PFSK-1 (cell line): ENCODE measurements around the gene LRRC47.

Source experiments
- FOXP2 ChIP-seq: optimal IDR thresholded peaks from 2 replicates; pipeline ENCODE3; 2011; ENCODE audit warnings: borderline replicate concordance, control low read depth, inconsistent platforms; ENCODE audit not compliant: insufficient read depth; ENCODE audit errors: extremely low read length, extremely low read depth
- POLR2AphosphoS5 ChIP-seq: IDR thresholded peaks from 2 replicates; pipeline ENCODE4 v1.6.1; 2012; ENCODE audit warnings: low read depth, mild to moderate bottlenecking, control low read depth, low read length, moderate library complexity
- SIN3A ChIP-seq: IDR thresholded peaks from 2 replicates; pipeline ENCODE4 v1.6.1; 2012; ENCODE audit warnings: mild to moderate bottlenecking, low read length, moderate library complexity, borderline replicate concordance; ENCODE audit not compliant: insufficient read depth
- TAF1 ChIP-seq: IDR thresholded peaks from 2 replicates; pipeline ENCODE4 v1.6.1; 2012; ENCODE audit warnings: low read length, control low read depth, borderline replicate concordance; ENCODE audit not compliant: insufficient read depth
- TF ChIP-seq, protein P1 (sequence below), 2 experiments: IDR thresholded peaks; 2 replicates each; pipeline versions ENCODE4 v1.6.1 to v1.8.0; 2011 to 2012; ENCODE audit warnings: low read depth in 2 of 2, low read length in 2 of 2, control low read depth in 1 of 2, inconsistent platforms in 1 of 2, mild to moderate bottlenecking in 1 of 2, moderate library complexity in 1 of 2; ENCODE audit not compliant: insufficient read depth in 1 of 2

Gene LRRC47

DNA sequence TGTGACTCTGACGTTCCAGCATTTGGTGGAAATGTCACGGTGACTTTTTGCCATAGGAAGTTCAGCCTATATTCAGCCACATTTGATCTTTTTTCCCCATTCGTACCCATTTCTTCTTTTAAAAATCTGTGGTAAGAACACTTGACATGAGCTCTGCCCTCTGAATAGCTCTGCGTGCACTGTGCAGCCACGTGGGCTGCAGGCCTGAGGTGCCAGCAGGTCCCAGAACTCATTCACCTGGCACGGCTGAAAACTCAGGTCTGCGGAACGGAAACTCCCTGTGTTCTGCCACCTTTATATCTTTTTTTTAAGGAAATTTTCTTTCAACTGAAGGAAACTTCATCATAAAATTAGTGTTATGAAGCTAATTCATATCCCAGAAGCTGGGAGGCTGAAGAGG is 32.1 kb upstream of the LRRC47 start:
- TF ChIP-seq SIN3A (no peak), FOXP2 (no peak), POLR2AphosphoS5 (no peak), TAF1 (no peak)
- TF ChIP-seq, protein P1, sequence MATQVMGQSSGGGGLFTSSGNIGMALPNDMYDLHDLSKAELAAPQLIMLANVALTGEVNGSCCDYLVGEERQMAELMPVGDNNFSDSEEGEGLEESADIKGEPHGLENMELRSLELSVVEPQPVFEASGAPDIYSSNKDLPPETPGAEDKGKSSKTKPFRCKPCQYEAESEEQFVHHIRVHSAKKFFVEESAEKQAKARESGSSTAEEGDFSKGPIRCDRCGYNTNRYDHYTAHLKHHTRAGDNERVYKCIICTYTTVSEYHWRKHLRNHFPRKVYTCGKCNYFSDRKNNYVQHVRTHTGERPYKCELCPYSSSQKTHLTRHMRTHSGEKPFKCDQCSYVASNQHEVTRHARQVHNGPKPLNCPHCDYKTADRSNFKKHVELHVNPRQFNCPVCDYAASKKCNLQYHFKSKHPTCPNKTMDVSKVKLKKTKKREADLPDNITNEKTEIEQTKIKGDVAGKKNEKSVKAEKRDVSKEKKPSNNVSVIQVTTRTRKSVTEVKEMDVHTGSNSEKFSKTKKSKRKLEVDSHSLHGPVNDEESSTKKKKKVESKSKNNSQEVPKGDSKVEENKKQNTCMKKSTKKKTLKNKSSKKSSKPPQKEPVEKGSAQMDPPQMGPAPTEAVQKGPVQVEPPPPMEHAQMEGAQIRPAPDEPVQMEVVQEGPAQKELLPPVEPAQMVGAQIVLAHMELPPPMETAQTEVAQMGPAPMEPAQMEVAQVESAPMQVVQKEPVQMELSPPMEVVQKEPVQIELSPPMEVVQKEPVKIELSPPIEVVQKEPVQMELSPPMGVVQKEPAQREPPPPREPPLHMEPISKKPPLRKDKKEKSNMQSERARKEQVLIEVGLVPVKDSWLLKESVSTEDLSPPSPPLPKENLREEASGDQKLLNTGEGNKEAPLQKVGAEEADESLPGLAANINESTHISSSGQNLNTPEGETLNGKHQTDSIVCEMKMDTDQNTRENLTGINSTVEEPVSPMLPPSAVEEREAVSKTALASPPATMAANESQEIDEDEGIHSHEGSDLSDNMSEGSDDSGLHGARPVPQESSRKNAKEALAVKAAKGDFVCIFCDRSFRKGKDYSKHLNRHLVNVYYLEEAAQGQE (IDR thresholded peaks at IDR 0.05; ENCODE audit: insufficient read depth in 1 of 2, low read depth in 2 of 2, low read length in 2 of 2): no peak

DNA sequence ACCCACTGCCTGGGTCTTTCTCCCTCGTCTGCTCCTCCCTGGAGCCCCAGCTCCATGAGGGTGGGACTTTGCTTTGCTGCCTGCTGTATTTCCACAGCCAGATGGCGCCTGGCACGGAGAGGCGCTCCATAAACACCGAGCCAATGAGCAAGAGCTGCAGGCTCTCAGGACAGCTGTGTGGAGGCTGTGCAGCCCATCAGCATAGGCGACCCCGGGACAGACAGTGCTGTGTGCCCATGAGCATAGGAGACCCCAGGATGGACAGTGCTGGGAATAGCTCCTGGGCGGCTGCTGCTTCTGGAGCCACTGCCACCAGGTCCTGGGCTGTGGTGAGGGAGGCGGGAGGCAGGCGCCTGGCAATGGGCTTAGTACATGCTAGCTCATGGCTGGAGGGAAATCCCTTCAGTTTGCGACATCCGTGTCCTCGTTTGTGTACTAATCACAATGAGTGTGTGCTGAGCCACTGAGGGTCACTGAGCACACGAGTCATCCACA is 31.6 kb upstream of the LRRC47 start:
- no peak for TF ChIP-seq TAF1
- no peak for TF ChIP-seq FOXP2
- TF ChIP-seq POLR2AphosphoS5: no peak
- TF ChIP-seq, protein P1 (IDR thresholded peaks at IDR 0.05; ENCODE audit: insufficient read depth in 1 of 2, low read depth in 2 of 2, low read length in 2 of 2): no peak
- no peak for TF ChIP-seq SIN3A

DNA sequence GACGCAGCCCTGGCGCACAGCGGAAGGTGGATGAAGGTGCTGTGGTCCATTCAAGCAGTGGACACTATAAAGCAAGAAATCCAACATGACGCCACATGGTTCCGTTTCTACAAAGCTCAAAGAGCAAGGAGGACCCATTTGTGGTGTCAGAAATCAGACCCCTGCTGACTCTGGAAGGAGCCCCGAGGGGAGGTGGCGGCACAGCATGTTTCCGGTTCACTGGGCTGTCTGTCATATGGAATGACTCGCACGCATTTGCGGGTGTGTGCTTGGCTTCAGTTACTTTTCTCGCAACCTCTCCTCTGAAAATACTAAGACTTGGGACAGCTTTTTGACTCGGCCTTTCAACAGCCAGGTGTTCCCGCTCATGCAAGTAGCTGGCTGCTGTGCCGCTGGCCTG is 29.1 kb upstream of the LRRC47 start:
- TF ChIP-seq, protein P1 (IDR thresholded peaks at IDR 0.05; ENCODE audit: insufficient read depth in 1 of 2, low read depth in 2 of 2, low read length in 2 of 2): no peak
- TF ChIP-seq SIN3A (no peak), POLR2AphosphoS5 (no peak), TAF1 (no peak), FOXP2 (no peak)

DNA sequence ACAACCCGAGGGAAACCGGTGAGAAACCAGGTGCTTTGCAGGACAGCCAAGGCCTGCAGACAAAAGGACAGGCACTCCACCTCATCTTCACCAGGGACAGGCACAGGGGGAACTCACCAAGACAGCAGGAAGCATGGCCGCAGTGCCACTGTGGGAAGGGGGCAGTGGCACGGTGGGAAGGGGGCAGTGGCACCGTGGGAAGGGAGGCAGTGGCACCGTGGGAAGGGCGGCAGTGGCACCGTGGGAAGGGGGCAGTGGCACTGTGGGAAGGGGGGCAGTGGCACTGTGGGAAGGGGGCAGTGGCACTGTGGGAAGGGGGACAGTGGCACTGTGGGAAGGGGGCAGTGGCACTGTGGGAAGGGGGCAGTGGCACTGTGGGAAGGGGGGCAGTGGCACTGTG is 28.4 kb upstream of the LRRC47 start:
- TF ChIP-seq FOXP2: no peak
- TF ChIP-seq, protein P1 (IDR thresholded peaks at IDR 0.05; ENCODE audit: insufficient read depth in 1 of 2, low read depth in 2 of 2, low read length in 2 of 2): no peak
- TF ChIP-seq SIN3A: no peak
- no peak for TF ChIP-seq TAF1
- TF ChIP-seq POLR2AphosphoS5: no peak

DNA sequence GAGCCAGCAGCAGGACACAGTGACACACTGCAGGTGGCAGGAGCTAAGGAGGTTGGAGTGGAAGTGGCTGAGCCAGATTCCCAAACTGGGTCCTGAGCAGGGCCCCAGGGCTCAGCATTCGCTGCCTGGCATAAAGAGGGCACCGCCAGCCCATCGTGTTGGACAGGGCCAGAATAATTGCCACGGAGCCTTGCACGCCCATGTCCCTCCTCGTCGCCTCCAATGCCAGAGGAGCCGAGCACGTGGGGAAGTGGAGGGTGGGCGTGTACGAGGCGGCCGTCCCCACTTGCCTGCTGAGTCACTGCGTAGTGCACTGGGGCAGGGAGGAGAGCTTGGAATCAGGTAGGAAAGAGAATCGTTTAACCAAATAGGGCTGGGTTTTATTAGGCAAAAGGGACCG is 26.1 kb upstream of the LRRC47 start:
- TF ChIP-seq SIN3A (no peak), POLR2AphosphoS5 (no peak), TAF1 (no peak), FOXP2 (no peak)
- TF ChIP-seq, protein P1 (IDR thresholded peaks at IDR 0.05; ENCODE audit: insufficient read depth in 1 of 2, low read depth in 2 of 2, low read length in 2 of 2): no peak
